ENCODE results near the gene CACNA1D.

DNA sequence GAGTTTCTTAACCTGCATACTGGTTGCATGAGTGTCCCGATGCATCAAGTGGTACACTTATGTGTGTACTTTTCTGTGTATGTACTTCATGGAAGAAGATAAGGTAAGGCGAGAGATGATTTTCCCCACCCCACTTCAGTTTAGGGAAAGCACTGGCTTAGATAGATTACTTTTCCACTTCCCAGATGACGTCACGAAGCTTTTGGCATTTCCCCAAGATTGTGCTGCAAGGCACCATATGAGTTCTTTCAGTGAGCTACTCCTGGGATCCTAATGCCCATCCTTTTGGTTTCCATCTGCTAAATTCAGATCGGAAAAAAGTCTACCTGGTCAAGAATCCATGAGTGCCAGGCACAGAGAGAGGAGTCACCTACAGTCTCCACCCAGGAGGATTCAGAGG lies 356.5 kb downstream of the CACNA1D start:
- TF ChIP-seq POLR2A (IDR thresholded peaks at IDR 0.05; ENCODE audit: low read depth) (no peak), EP300 (IDR thresholded peaks at IDR 0.05) (no peak), POLR2AphosphoS5 (IDR thresholded peaks at IDR 0.05) (no peak)
- TF ChIP-seq, protein P1, sequence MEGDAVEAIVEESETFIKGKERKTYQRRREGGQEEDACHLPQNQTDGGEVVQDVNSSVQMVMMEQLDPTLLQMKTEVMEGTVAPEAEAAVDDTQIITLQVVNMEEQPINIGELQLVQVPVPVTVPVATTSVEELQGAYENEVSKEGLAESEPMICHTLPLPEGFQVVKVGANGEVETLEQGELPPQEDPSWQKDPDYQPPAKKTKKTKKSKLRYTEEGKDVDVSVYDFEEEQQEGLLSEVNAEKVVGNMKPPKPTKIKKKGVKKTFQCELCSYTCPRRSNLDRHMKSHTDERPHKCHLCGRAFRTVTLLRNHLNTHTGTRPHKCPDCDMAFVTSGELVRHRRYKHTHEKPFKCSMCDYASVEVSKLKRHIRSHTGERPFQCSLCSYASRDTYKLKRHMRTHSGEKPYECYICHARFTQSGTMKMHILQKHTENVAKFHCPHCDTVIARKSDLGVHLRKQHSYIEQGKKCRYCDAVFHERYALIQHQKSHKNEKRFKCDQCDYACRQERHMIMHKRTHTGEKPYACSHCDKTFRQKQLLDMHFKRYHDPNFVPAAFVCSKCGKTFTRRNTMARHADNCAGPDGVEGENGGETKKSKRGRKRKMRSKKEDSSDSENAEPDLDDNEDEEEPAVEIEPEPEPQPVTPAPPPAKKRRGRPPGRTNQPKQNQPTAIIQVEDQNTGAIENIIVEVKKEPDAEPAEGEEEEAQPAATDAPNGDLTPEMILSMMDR (IDR thresholded peaks at IDR 0.05), result no peak

Data from esophagus muscularis mucosa (tissue), 4 donors.